Dendritic cell treated with granulocyte-macrophage colony-stimulating factor and Interleukin-4, amounts not matched to agents 40 ng/mL and 50 ng/mL, for 4 days (primary cell): ENCODE measurements around the gene TOP2A.
"Not testable (repeated sequence)": the region's sequence is repeated elsewhere in the genome, so short reads cannot be mapped to it uniquely, and the experiment has no call there.

ENCODE experiments used
- H3K27ac Mint-ChIP-seq: one replicate; pipeline ENCODE4 v1.8.0; 2022; ENCODE audit warnings: mild to moderate bottlenecking, mixed read lengths
- H3K27me3 Mint-ChIP-seq: one replicate; pipeline ENCODE4 v1.8.0; 2022; ENCODE audit warnings: mild to moderate bottlenecking, mixed read lengths
- H3K36me3 Mint-ChIP-seq: one replicate; pipeline ENCODE4 v1.8.0; 2022; ENCODE audit warnings: low read depth, mixed read lengths
- H3K4me1 Mint-ChIP-seq: one replicate; pipeline ENCODE4 v1.8.0; 2022; ENCODE audit warnings: low read depth, mixed read lengths
- H3K4me3 Mint-ChIP-seq: one replicate; pipeline ENCODE4 v1.8.0; 2022; ENCODE audit warnings: mild to moderate bottlenecking, moderate library complexity, mixed read lengths
- H3K9me3 Mint-ChIP-seq: one replicate; pipeline ENCODE4 v1.8.0; 2022; ENCODE audit warnings: mixed read lengths
- intact Hi-C: fragments of 100-400 bp; cut with micrococcal nuclease; formaldehyde crosslinking; loops from one replicate; pipeline ENCODE4 v1.15.0; 2022

Gene TOP2A

DNA sequence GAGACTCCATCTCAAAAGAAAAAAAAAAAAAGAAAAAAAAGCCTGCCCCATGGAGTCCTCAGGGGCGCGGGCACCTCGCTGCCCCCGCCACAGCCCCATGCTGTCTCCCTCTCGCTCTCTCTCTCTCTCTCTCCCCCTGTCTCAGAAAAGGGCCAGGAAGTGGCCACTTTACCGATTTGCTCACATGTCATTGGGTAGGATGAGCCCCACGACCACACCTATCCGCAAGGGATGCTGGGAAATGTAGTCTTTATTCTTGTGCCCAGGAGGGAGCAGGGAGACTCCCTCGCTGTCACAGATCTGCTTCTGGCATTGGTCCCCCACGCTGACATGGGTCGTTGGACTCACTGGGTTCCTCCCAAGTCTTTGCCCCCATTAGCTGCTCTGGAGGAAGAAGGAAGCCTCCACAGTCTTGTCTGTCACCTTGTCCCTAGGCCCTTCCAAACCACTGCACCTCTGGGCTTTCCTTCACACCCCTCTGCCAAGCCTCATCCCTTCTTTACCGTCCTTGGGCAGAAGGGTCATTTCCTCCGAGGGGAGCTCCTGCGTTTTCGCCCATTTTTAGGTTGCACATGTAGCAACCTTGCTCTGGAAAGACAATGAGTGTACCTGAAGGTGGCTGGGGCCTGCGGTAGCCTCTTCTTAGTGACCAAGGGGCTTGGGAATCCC lies 46.3 kb downstream of the TOP2A start:
- Mint-ChIP-seq H3K27ac (no peak overlapping the region), H3K4me3 (no peak overlapping the region), H3K9me3 (peaks cover 12% of the 10 kb centered on the region), H3K4me1 (peaks cover 28% of the 10 kb centered on the region), H3K27me3 (peaks cover 2% of the 10 kb centered on the region), H3K36me3 (no peaks in the 10 kb centered on the region)
- intact Hi-C loops = no loop called here

DNA sequence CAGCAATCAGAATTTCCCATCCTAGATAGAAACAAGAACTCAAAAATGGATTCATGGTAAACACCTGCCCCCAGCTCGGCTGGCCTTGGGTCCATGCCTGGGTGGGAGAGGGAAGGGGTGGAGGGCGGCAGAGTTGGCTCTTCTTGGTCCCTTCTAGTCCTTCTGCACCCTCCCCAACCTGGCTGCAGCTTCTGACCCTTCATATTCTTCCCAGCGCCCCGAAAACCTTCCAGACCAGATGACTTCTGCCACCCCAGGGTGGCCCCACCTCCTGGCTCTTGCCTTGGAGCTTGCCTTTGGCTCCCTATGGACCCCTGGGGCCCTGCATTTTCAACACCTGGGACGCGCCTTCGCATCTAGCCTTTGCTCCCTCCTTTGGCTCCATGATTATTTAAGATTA lies 47.8 kb downstream of the TOP2A start:
- Mint-ChIP-seq H3K27me3 (peaks cover 5% of the 10 kb centered on the region), H3K4me1 (peaks cover 28% of the 10 kb centered on the region), H3K36me3 (no peaks in the 10 kb centered on the region), H3K27ac (no peak overlapping the region), H3K9me3 (peaks cover 12% of the 10 kb centered on the region), H3K4me3 (no peak overlapping the region)
- intact Hi-C loops = no loop called here

DNA sequence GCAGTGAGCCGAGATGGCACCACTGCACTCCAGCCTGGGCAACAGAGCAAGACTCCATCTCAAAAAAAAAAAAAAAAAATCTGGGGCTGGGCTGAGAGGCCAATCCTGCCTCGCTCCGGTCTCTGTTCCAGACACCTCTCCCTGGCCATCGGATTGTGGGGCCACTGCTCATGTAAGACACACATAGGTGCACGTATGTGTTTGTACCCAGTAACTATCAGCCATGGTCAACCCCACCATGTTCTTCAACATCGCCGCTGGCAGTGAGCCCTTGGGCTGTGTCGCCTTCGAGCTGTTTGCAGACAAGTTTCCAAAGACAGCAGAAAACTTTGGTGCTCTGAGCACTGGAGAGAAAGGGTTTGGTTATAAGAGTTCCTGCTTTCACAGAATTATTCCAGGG lies 50.0 kb downstream of the TOP2A start:
- H3K9me3 Mint-ChIP-seq, H3K27ac Mint-ChIP-seq, H3K36me3 Mint-ChIP-seq, intact Hi-C loops, H3K4me3 Mint-ChIP-seq: not testable (repeated sequence)
- Mint-ChIP-seq H3K27me3 (peaks cover 22% of the 10 kb centered on the region), H3K4me1 (peaks cover 32% of the 10 kb centered on the region)

DNA sequence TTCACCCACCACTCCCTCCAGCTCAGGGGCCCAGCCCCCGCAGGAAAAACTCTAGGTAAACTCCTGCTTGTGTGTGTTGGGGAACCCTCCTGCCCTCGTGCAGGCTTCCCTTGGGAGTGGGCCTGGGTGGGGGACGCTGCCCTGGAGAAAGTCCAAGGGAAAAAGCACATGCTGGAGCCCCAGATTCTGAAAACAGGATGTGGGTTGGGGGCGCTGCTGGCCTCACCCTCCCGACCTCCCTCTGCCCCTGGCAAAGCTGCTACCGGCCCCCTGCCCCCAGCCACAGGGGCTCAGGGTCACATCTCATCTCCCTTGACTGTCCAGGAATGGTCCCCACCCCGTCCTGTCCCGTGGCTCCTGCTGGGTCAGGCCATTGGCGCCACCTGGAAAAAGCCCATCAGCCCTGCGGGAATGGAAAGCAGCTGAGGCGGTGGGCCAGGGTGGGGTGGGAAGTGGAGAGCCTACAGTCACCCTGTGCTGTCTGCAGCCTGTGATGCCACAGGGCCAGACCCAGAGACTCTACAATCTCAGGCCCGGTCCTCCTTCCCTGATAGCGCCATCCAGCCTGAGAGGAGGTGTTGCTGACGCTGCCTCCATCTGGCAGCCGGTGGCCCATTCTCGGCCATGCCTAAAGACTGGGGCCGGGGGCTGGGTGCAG lies 50.7 kb downstream of the TOP2A start:
- Mint-ChIP-seq H3K9me3 (peaks cover under 1% of the 10 kb centered on the region), H3K27ac (no peak overlapping the region), H3K4me1 (peaks cover 30% of the 10 kb centered on the region), H3K36me3 (no peaks in the 10 kb centered on the region), H3K4me3 (no peak overlapping the region), H3K27me3 (peaks cover 30% of the 10 kb centered on the region)
- intact Hi-C loops = no loop called here

DNA sequence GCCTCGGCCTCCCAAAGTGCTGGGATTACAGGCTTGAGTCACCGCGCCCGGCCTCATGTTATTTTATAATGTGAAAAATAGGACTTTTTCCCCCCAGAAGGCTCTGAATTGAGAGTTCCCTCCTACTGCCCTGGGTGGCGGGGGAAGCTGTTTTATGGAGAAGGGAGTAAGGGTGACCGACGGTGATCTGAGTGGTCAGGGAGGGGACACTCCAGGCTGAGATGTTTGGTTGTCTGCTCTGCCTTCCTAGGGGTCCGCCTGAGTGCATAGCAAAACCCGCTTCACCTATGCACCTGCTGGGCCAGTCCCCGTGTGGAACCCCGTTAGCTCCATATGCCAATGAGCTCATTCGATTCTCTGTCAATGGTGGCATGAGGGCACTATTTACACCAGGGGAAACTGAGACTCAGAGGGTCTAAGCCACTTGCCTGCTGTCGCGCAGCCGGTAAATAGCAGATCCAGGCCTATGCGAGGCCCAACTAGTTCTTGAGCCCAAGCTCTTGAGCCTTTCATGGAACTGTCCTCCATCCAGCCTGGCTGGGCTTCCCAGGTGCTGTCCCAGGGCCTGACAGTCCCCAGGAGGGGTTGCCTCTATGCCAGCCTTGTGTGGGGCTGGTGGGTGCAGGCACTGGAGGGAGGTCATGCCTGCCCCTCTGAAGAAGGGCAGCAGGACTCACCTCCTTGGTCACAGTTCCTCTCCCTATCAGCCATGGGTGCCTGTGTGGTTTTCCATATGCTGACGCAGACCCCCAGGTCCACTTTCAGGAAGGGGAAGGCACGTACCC lies 51.4 kb downstream of the TOP2A start:
- Mint-ChIP-seq H3K4me1 (peaks cover 23% of the 10 kb centered on the region), H3K27ac (no peak overlapping the region), H3K4me3 (no peak overlapping the region), H3K36me3 (no peaks in the 10 kb centered on the region), H3K9me3 (no peaks in the 10 kb centered on the region), H3K27me3 (peaks cover 36% of the 10 kb centered on the region)
- intact Hi-C loops = no loop called here

DNA sequence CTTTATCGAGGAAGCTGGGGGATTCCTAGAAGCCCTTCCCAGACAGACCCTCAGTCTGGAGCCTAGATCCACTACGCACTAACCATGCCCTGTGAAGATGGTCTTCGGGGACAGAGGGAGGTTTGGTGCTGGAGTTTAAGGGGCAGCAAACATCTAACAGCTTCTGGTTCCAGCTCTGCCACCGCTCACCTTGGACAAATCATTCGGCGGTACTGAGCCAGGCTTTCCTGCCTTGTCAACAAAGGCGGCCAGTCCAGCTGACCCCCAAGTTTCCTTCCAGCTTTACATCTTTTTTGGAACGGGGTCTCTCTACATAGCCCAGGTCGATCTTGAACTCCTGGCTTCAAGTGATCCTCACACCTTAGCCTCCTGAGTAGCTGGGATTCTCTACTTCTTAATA lies 52.8 kb downstream of the TOP2A start:
- Mint-ChIP-seq H3K4me1 (peaks cover 22% of the 10 kb centered on the region), H3K4me3 (no peak overlapping the region), H3K36me3 (no peaks in the 10 kb centered on the region)

DNA sequence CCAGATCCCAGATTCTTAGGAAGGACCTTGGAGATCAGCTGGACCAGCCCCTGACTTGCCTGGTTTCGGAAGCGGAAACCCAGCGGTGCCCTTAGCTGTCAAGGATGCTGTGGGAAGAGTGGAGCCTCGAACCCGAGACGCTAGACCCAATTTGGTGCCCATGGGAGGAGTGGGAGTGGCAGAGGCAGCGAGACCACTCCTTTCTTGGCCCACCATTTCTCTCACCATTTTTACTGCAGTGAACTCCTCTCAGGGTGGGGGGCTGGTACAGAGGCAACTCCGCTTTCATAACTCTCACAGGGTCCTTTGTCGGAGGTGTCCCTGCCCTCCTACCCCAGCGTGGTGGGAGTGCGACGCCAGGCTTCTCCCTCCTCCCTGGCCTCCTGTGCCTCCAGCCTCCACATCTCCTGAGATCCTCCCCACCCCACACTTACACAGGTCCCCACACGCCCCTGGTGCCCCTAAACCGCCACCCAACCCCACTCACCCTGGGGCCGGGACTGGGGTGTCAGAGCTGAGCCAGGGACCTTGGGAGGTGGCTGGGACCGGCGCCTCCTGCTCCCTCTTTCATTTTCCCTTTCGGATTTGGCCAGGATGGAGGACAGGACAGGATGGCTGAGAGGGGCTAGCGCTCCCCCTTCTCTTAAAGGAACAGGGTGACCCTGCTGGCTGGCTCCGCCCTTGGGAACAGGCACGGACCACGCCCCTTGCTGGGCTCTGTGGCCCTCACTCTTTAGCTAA lies 53.4 kb downstream of the TOP2A start, which contains the start of gene GJD3:
Gene GJD3 (minus strand): TSS at position 617 of the 741 bp plus-strand sequence. CDS start 922 bp downstream, outside the sequence.
- H3K27ac Mint-ChIP-seq = no peak within 1 kb of the TSS
- H3K4me3 Mint-ChIP-seq = peak within 1 kb of the TSS; percentile 76
- no peaks in the 10 kb centered on the region for H3K9me3 Mint-ChIP-seq
- H3K36me3 Mint-ChIP-seq = no peaks in the 10 kb centered on the region
- intact Hi-C loops = no loop called here
- peaks cover 22% of the 10 kb centered on the region for H3K4me1 Mint-ChIP-seq
- peaks cover 47% of the 10 kb centered on the region for H3K27me3 Mint-ChIP-seq

More for the DNA sequence above, 52.8 kb downstream of the TOP2A start:
- H3K9me3 Mint-ChIP-seq = no peaks in the 10 kb centered on the region
- no peak overlapping the region for H3K27ac Mint-ChIP-seq
- intact Hi-C loops = no loop called here
- H3K27me3 Mint-ChIP-seq = peaks cover 46% of the 10 kb centered on the region

DNA sequence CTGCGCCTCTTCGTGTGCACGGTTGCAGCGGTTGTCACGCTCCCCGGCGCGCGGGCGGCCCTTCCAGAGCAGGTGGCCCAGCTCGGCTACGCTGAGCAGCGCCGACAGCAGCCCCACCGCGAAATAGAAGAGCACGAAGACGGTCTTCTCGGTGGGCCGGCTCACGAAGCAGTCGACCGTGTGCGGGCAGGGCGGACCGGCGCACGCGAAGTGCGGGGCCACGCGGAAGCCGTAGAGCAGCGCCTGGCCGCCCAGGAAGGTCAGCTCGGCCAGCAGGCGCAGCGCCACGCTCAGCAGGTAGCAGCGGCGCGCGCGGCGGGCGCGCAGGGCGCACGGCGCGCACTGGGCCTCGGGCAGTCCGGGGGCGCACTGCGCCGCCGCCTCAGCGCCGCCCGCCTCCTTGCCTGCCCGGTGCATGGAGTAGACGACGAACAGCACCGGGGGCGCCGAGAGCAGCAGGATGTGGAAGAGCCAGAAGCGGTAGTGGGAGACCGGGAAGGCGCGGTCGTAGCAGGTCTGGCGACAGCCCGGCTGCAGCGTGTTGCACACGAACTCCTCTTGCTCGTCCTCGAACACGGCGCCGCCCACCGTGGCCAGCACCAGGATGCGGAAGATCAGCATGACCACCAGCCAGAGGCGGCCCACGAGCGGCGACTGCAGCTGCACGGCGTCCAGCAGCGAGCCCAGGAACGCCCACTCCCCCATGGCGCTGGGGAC lies 54.4 kb downstream of the TOP2A start:
- Mint-ChIP-seq H3K27me3 (peaks cover 47% of the 10 kb centered on the region), H3K27ac (no peak overlapping the region)
- intact Hi-C loops = no loop called here

DNA sequence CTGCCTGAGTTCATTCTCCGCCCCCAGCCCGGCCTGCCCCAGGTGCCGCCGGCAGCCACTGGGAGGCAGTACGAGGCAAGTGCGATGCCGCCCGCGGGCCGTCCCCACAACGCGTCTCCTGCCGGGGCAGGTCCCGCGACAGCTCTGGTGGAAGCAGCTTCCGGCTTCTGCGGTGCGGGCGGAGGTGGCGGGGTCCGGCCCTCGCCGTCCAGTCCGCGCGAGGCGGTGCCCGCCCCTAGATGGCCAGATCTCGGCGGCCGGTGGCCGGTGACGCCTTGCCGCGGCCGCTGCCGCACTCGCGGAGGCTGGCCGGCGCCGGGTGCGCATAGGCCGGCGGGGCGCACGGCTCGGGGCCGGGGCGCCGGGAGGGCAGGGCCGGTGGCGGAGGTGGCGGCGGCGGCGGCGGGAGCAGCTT lies 55.0 kb downstream of the TOP2A start:
- peaks cover 29% of the 10 kb centered on the region for H3K4me1 Mint-ChIP-seq
- no peak overlapping the region for H3K27ac Mint-ChIP-seq
- no peaks in the 10 kb centered on the region for H3K9me3 Mint-ChIP-seq
- no peaks in the 10 kb centered on the region for H3K36me3 Mint-ChIP-seq
- H3K4me3 Mint-ChIP-seq = peak overlapping the region; percentile 76
- intact Hi-C loops = no loop called here
- H3K27me3 Mint-ChIP-seq = peaks cover 46% of the 10 kb centered on the region

More for the DNA sequence above, 54.4 kb downstream of the TOP2A start:
- Mint-ChIP-seq H3K4me3 (peak overlapping the region; percentile 76), H3K9me3 (no peaks in the 10 kb centered on the region), H3K36me3 (no peaks in the 10 kb centered on the region), H3K4me1 (peaks cover 25% of the 10 kb centered on the region)

DNA sequence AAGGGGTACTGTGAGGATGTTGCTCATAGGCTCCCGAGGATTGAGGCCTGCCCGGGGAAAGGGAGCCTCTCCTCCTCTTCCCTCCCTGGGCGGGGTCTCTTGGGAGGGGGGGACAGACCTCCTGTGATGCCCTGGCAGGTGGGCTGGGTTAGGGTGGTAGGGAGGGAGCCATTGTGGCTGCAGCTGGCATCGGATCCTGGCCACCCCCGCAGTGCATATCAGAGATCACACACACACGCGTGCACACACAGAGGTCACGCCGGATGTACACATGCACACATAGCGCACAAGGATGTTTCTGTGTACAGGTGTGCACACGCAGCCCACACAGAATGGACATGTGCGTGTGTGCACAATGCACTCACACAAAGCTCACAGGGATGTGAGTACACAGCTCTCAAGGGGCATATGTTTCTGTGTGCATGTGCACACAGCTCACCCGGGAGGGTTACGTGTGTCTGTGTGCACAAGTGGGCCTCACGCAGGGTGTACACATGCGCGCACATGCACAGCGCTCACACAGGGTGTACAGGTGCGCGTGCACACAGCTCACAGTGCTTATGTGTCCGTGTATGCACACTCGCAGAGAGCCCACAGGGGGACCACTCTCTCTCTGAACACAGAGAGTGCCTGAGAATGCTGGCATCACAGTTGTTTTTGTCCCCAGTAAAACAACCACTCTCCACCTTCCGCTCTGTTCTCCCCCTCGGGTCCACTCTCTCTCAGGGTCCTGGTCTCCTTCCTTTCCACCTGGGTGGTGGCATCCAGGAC lies 55.6 kb downstream of the TOP2A start:
- Mint-ChIP-seq H3K4me3 (peak overlapping the region; percentile 65), H3K27ac (no peak overlapping the region)

DNA sequence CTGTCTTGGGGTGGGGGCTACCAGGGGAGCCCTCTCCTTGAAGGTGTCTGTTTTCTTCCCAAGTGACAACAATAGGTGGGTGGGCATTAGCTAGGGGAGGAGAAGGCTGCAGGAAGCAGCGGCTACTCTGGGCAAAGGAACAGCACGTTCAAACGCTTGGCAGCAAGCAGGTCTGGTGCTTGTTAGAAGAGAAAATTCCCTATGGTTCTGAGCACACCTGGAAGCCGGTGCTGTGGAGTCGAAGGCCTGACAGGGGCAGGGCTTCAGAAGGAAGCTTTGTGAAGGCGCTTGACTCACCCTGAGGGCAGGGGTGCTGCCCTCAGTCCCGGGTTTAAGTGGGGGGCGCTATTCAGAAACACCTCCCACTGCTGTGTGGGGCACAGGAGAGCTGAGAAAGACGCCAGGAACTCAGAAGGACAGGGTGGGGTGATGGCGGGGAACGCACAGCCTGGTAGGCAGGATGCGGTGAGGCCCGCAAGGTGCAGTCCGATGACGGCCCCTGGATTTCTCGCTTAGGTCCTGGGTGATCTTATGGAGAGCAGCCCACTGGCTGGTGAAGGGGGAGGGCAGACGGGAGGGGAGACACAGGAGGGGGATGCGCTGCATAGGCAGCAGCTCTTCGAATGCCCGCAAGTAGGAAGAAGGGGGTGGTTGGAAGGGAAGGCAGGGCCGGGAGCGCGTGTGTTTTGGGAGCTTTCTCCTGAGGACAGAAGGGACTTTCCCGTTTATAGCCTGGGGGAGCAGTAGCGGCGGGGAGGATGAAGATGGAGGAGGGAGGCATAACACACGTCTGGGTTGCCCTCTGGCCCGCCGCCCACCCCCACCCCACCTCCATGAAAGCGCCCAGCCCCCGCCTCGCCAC lies 56.4 kb downstream of the TOP2A start:
- Mint-ChIP-seq H3K4me1 (peaks cover 35% of the 10 kb centered on the region), H3K9me3 (no peaks in the 10 kb centered on the region), H3K4me3 (no peak overlapping the region), H3K27ac (no peak overlapping the region), H3K27me3 (peaks cover 45% of the 10 kb centered on the region), H3K36me3 (peaks cover 12% of the 10 kb centered on the region)
- intact Hi-C loops = no loop called here

More for the DNA sequence above, 55.6 kb downstream of the TOP2A start:
- peaks cover 45% of the 10 kb centered on the region for H3K27me3 Mint-ChIP-seq
- H3K36me3 Mint-ChIP-seq = peaks cover 4% of the 10 kb centered on the region
- H3K4me1 Mint-ChIP-seq = peaks cover 33% of the 10 kb centered on the region
- intact Hi-C loops = no loop called here
- H3K9me3 Mint-ChIP-seq = no peaks in the 10 kb centered on the region

DNA sequence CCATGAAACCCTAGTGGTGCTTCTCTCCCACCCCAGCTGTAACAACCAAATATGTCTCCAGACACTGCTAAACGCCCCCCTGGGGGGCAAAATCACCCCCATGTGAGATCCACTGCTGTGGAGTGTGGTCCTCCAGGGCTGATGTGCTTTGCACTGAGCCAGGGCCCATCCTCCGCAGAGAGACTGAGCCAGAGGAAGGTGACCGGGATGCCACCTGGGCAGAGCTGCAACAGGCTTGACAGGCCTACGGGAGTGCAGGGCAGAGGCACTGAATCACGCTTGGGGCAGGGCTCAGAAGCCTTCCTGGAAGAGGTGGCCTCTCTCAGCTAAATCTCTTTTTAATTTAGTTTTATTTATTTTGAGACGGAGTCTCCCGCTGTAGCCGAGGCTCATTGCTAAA lies 57.6 kb downstream of the TOP2A start:
- Mint-ChIP-seq H3K9me3 (no peaks in the 10 kb centered on the region), H3K36me3 (peaks cover 24% of the 10 kb centered on the region), H3K27me3 (peaks cover 44% of the 10 kb centered on the region), H3K4me3 (no peak overlapping the region), H3K4me1 (peaks cover 43% of the 10 kb centered on the region), H3K27ac (no peak overlapping the region)
- intact Hi-C loops = no loop called here
